ENCODE measurements around the gene COL4A2.

DNA sequence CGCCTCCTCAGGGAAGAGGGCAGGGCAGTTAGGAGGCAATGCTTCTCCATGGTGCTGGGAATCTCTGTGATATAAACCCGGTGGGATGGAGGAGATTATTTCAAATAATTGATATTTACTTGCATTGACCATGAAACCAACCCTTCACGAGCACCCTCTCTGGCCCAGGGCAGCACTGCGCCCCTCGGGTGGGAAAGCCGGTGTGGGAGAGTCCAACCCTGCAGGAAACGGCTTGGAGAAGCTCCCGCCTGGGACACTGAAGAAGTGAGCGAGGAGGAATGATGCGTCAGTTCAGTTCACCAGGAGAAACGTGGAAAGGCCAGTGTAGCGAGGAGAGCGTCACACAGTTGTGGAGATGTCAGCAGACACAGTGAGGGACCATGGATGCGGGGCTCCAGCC lies 99.9 kb downstream of the COL4A2 start:
- TF ChIP-seq YY1 (IDR thresholded peaks at IDR 0.05; ENCODE audit: insufficient read depth, insufficient read length) (no peak), ZNF274 (IDR thresholded peaks at IDR 0.05; ENCODE audit: low read depth, low read length) (no peak), SUZ12 (IDR thresholded peaks at IDR 0.05; ENCODE audit: extremely low read depth, insufficient read depth, insufficient read length) (no peak)
